Measurements from ENCODE around the gene ZZZ3. TPM values are rescaled to one million over a fixed set of nuclear protein-coding genes. Genes with fewer than 3 reads are reported as not detected.

ZZZ3 gene
- total and polyA plus RNA-seq, 4 donors: 8.6 to 48.9 (median 31.1) TPM

DNA sequence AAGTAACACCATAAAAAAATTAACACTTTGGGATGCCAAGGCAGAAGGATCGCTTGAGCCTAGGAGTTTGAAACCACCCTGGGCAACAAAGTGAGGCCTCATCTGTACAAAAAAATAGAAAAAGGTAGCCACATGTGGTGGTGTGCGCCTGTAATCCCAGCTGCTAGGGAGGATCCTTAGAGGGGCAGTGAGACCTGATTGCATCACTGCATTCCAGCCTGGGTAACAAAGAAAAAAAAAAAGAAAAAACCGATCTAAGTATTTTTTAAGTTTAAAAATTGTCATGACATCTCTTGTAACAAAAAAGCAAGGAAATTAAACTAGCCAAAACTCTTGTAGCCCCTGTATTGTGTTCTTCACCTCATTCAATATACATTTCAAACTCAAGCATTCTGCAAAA lies 39.5 kb downstream of the ZZZ3 start:
- peaks cover 2 to 15% (median 9%) of the 10 kb centered on the region in 4 donors for H3K36me3 ChIP-seq (ENCODE audit: control insufficient read depth in 4 of 4, insufficient read depth in 3 of 4, low read depth in 1 of 4, low read length in 3 of 4)
- WGBS: 98% methylated on average over 3 of the region's 3 CpGs
- TF ChIP-seq, protein P1, sequence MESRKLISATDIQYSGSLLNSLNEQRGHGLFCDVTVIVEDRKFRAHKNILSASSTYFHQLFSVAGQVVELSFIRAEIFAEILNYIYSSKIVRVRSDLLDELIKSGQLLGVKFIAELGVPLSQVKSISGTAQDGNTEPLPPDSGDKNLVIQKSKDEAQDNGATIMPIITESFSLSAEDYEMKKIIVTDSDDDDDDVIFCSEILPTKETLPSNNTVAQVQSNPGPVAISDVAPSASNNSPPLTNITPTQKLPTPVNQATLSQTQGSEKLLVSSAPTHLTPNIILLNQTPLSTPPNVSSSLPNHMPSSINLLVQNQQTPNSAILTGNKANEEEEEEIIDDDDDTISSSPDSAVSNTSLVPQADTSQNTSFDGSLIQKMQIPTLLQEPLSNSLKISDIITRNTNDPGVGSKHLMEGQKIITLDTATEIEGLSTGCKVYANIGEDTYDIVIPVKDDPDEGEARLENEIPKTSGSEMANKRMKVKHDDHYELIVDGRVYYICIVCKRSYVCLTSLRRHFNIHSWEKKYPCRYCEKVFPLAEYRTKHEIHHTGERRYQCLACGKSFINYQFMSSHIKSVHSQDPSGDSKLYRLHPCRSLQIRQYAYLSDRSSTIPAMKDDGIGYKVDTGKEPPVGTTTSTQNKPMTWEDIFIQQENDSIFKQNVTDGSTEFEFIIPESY (IDR thresholded peaks at IDR 0.05): no peak
- TF ChIP-seq, protein P2, sequence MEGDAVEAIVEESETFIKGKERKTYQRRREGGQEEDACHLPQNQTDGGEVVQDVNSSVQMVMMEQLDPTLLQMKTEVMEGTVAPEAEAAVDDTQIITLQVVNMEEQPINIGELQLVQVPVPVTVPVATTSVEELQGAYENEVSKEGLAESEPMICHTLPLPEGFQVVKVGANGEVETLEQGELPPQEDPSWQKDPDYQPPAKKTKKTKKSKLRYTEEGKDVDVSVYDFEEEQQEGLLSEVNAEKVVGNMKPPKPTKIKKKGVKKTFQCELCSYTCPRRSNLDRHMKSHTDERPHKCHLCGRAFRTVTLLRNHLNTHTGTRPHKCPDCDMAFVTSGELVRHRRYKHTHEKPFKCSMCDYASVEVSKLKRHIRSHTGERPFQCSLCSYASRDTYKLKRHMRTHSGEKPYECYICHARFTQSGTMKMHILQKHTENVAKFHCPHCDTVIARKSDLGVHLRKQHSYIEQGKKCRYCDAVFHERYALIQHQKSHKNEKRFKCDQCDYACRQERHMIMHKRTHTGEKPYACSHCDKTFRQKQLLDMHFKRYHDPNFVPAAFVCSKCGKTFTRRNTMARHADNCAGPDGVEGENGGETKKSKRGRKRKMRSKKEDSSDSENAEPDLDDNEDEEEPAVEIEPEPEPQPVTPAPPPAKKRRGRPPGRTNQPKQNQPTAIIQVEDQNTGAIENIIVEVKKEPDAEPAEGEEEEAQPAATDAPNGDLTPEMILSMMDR (IDR thresholded peaks at IDR 0.05; ENCODE audit: low read depth, low read length, missing input control): no peak
- TF ChIP-seq EGR1 (IDR thresholded peaks at IDR 0.05; ENCODE audit: low read depth in 2 of 2) (no peak), RXRA (IDR thresholded peaks at IDR 0.05) (no peak), SP1 (IDR thresholded peaks at IDR 0.05) (no peak), HNF4G (IDR thresholded peaks at IDR 0.05) (no peak), FOXA2 (IDR thresholded peaks at IDR 0.05) (no peak)

DNA sequence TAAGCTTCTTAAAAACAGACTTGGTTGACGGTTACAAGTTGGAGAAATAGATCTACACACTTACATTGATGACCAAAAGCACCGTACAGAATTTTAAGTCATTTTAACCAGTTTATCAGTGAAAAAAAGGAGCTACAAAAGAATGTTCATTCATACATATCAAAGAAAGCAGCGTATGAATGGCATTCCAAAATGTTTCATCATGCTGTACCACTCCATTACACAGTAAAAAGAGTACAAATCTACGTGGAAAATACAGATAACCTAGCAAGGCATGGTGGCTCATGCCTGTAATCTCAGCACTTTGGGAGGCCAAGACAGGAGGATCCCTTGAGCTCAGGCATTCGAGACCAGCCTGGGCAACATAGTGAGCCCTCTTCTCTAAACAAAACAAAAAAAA lies 40.3 kb downstream of the ZZZ3 start:
- TF ChIP-seq, protein P3, sequence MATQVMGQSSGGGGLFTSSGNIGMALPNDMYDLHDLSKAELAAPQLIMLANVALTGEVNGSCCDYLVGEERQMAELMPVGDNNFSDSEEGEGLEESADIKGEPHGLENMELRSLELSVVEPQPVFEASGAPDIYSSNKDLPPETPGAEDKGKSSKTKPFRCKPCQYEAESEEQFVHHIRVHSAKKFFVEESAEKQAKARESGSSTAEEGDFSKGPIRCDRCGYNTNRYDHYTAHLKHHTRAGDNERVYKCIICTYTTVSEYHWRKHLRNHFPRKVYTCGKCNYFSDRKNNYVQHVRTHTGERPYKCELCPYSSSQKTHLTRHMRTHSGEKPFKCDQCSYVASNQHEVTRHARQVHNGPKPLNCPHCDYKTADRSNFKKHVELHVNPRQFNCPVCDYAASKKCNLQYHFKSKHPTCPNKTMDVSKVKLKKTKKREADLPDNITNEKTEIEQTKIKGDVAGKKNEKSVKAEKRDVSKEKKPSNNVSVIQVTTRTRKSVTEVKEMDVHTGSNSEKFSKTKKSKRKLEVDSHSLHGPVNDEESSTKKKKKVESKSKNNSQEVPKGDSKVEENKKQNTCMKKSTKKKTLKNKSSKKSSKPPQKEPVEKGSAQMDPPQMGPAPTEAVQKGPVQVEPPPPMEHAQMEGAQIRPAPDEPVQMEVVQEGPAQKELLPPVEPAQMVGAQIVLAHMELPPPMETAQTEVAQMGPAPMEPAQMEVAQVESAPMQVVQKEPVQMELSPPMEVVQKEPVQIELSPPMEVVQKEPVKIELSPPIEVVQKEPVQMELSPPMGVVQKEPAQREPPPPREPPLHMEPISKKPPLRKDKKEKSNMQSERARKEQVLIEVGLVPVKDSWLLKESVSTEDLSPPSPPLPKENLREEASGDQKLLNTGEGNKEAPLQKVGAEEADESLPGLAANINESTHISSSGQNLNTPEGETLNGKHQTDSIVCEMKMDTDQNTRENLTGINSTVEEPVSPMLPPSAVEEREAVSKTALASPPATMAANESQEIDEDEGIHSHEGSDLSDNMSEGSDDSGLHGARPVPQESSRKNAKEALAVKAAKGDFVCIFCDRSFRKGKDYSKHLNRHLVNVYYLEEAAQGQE (IDR thresholded peaks at IDR 0.05): no peak
- TF ChIP-seq, protein P2 (IDR thresholded peaks at IDR 0.05; ENCODE audit: low read depth, low read length, missing input control): no peak
- TF ChIP-seq TAF1 (conservative IDR thresholded peaks at IDR 0.05) (no peak), SP1 (IDR thresholded peaks at IDR 0.05) (no peak), EGR1 (IDR thresholded peaks at IDR 0.05; ENCODE audit: low read depth in 2 of 2) (no peak), YY1 (IDR thresholded peaks at IDR 0.05) (no peak), RXRA (IDR thresholded peaks at IDR 0.05) (no peak)
- TF ChIP-seq, protein P4, sequence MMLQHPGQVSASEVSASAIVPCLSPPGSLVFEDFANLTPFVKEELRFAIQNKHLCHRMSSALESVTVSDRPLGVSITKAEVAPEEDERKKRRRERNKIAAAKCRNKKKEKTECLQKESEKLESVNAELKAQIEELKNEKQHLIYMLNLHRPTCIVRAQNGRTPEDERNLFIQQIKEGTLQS (IDR thresholded peaks at IDR 0.05): no peak

More for the DNA sequence above, 39.5 kb downstream of the ZZZ3 start:
- H3K27me3 ChIP-seq (ENCODE audit: control insufficient read depth in 4 of 4, insufficient read depth in 4 of 4, low read length in 3 of 4): no peaks in the 10 kb centered on the region
- DNase-seq (ENCODE audit: low spot score): no peak
- no peaks in the 10 kb centered on the region for H3K9me3 ChIP-seq (ENCODE audit: control insufficient read depth in 4 of 4, low read length in 3 of 4)
- H3K4me3 ChIP-seq (ENCODE audit: low read depth in 1 of 3, low read length in 3 of 3): no peak overlapping the region
- H3K9ac ChIP-seq (ENCODE audit: low read depth in 1 of 2, low read length in 2 of 2): no peak overlapping the region
- no peaks in the 10 kb centered on the region for H3K4me1 ChIP-seq (ENCODE audit: control insufficient read depth in 4 of 4, insufficient read depth in 4 of 4, low read length in 3 of 4)
- H3K27ac ChIP-seq (ENCODE audit: low read depth in 1 of 2, low read length in 2 of 2): no peak overlapping the region

More for the DNA sequence above, 40.3 kb downstream of the ZZZ3 start:
- H3K4me3 ChIP-seq (ENCODE audit: low read depth in 1 of 3, low read length in 3 of 3): no peak overlapping the region
- H3K9ac ChIP-seq (ENCODE audit: low read depth in 1 of 2, low read length in 2 of 2): no peak overlapping the region
- 97% methylated on average over 5 of the region's 5 CpGs for WGBS
- H3K36me3 ChIP-seq (ENCODE audit: control insufficient read depth in 4 of 4, insufficient read depth in 3 of 4, low read depth in 1 of 4, low read length in 3 of 4): peaks cover 2 to 22% (median 9%) of the 10 kb centered on the region in 4 donors
- H3K27ac ChIP-seq (ENCODE audit: low read depth in 1 of 2, low read length in 2 of 2): no peak overlapping the region
- no peak for DNase-seq (ENCODE audit: low spot score)
- no peaks in the 10 kb centered on the region for H3K27me3 ChIP-seq (ENCODE audit: control insufficient read depth in 4 of 4, insufficient read depth in 4 of 4, low read length in 3 of 4)
- no peaks in the 10 kb centered on the region for H3K9me3 ChIP-seq (ENCODE audit: control insufficient read depth in 4 of 4, low read length in 3 of 4)
- no peaks in the 10 kb centered on the region for H3K4me1 ChIP-seq (ENCODE audit: control insufficient read depth in 4 of 4, insufficient read depth in 4 of 4, low read length in 3 of 4)

All from liver (tissue), 9 donors.